ENCODE measurements around the gene MTHFD1L. TPM values are rescaled to one million over a fixed set of nuclear protein-coding genes. Genes with fewer than 3 reads are reported as not detected.

The MTHFD1L gene
- total RNA-seq, 5 donors from 2014 or later (not counting 1 experiment from before 2014, with no cell fraction given) = 9.3 to 34.2 (median 26.7) TPM

DNA sequence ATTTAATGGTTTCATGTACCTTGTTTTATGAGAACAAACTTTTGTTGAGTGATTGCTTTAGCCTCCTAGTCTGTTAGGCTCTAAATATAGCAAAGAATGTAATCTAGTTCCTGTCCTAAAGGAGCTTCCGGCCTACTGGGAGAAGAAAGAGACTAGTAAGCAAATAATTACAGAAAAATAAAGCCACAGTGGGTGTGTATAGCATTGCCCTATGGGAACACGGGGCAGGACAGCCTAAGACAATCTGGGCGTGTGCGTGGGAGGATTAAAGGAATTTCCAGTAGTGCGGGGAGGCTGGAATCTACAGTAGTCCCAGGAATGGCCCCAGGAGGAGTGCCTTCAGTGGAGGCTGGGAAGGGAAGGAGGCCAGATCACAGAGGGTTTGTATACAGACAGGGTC is 276.2 kb downstream of the MTHFD1L start:
- no peaks in the 10 kb centered on the region for H3K9me3 ChIP-seq
- ChIA-PET CTCF (no interaction called here), POLR2A (no interaction called here)
- Mint-ChIP-seq H3K9me3 (peaks cover 0 to 2% (median 0%) of the 10 kb centered on the region in 3 donors), H3K4me1 (no peaks in the 10 kb centered on the region), H3K27ac (no peak overlapping the region), H3K27me3 (peaks cover 3 to 7% of the 10 kb centered on the region in 2 donors), H3K4me3 (no peak overlapping the region), H3K36me3 (no peaks in the 10 kb centered on the region)
- DNase-seq = no peak
- 51% methylated on average over 2 of the region's 5 CpGs for WGBS (ENCODE audit: insufficient coverage)
- H3K4me1 ChIP-seq (ENCODE audit: control insufficient read depth in 1 of 2, extremely low read depth in 1 of 2, insufficient read depth in 2 of 2, low read length in 2 of 2) = no peaks in the 10 kb centered on the region
- ATAC-seq (replicated peaks in 1 of 4) = no peak
- no peaks in the 10 kb centered on the region for H3K36me3 ChIP-seq (ENCODE audit: control insufficient read depth in 2 of 2, extremely low read depth in 1 of 2, insufficient read depth in 1 of 2, low read length in 1 of 2)
- H3K27me3 ChIP-seq (replicated peaks in 1 of 2; ENCODE audit: control insufficient read depth in 2 of 2, extremely low read depth in 1 of 2, insufficient read depth in 2 of 2, low read length in 1 of 2) = peaks cover 0 to 9% of the 10 kb centered on the region in 2 experiments
- no peak overlapping the region for H3K4me3 ChIP-seq (ENCODE audit: control insufficient read depth in 1 of 2, extremely low read depth in 1 of 2, low read length in 1 of 2)
- H3K27ac ChIP-seq (ENCODE audit: low read length) = no peak overlapping the region

DNA sequence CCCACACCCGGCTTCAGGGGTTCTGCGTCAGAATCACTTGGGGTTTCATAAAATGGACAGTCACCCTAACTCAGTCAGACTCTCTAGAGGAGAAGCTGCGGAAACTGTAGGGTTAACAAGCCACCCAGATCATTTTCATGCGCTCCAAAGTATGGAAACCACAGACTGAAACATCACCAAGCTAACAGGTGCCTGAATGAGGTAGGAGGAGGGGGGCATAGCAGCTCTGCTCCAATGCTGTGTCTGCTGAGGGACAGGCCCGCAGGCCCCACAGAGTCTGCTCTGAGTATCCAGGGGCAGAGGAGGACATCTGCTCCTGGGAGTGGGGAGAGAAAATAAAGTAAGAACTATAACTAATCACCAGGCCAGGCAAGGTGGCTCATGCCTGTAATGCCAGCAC is 277.2 kb downstream of the MTHFD1L start:
- Histone ChIP-seq H3K27ac (ENCODE audit: low read length) (no peak overlapping the region), H3K4me1 (ENCODE audit: control insufficient read depth in 1 of 2, extremely low read depth in 1 of 2, insufficient read depth in 2 of 2, low read length in 2 of 2) (no peaks in the 10 kb centered on the region), H3K9me3 (no peaks in the 10 kb centered on the region), H3K36me3 (ENCODE audit: control insufficient read depth in 2 of 2, extremely low read depth in 1 of 2, insufficient read depth in 1 of 2, low read length in 1 of 2) (no peaks in the 10 kb centered on the region), H3K4me3 (ENCODE audit: control insufficient read depth in 1 of 2, extremely low read depth in 1 of 2, low read length in 1 of 2) (no peak overlapping the region), H3K27me3 (replicated peaks in 1 of 2; ENCODE audit: control insufficient read depth in 2 of 2, extremely low read depth in 1 of 2, insufficient read depth in 2 of 2, low read length in 1 of 2) (peaks cover 0 to 12% of the 10 kb centered on the region in 2 experiments)
- H3K4me3 Mint-ChIP-seq = no peak overlapping the region
- ChIA-PET POLR2A (no interaction called here), CTCF (no interaction called here)
- no peak for ATAC-seq (replicated peaks in 1 of 4)
- DNase-seq = no peak
- H3K9me3 Mint-ChIP-seq = peaks cover 0 to 4% (median 0%) of the 10 kb centered on the region in 3 donors
- no peaks in the 10 kb centered on the region for H3K36me3 Mint-ChIP-seq
- no peaks in the 10 kb centered on the region for H3K4me1 Mint-ChIP-seq
- peaks cover 3 to 10% of the 10 kb centered on the region in 2 donors for H3K27me3 Mint-ChIP-seq
- 60% methylated on average over 1 of the region's 5 CpGs for WGBS (ENCODE audit: insufficient coverage)
- no peak overlapping the region for H3K27ac Mint-ChIP-seq

DNA sequence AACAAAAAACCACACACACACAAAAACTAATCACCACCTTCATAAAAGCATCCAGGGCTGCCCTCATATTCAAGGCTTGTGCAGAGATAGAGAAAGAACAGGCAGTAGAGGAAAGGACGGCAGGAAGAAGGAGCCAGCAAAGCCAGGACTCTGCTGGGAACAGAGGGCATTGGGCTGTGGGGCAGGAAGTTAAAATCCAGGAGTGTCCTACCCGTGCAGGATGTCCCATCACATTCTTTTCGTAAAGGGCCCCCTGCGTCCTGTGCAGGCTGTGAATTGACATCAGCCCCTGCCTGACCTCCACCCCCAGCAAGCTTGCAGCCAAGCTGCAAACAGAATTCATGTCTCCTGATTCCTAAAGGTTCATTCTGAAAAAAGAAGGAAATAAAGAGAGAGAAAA is 277.8 kb downstream of the MTHFD1L start:
- H3K36me3 Mint-ChIP-seq = no peaks in the 10 kb centered on the region
- Histone ChIP-seq H3K4me1 (ENCODE audit: control insufficient read depth in 1 of 2, extremely low read depth in 1 of 2, insufficient read depth in 2 of 2, low read length in 2 of 2) (no peaks in the 10 kb centered on the region), H3K27me3 (replicated peaks in 1 of 2; ENCODE audit: control insufficient read depth in 2 of 2, extremely low read depth in 1 of 2, insufficient read depth in 2 of 2, low read length in 1 of 2) (peaks cover 0 to 12% of the 10 kb centered on the region in 2 experiments), H3K9me3 (no peaks in the 10 kb centered on the region), H3K4me3 (ENCODE audit: control insufficient read depth in 1 of 2, extremely low read depth in 1 of 2, low read length in 1 of 2) (no peak overlapping the region), H3K27ac (ENCODE audit: low read length) (no peak overlapping the region), H3K36me3 (ENCODE audit: control insufficient read depth in 2 of 2, extremely low read depth in 1 of 2, insufficient read depth in 1 of 2, low read length in 1 of 2) (no peaks in the 10 kb centered on the region)
- no peak overlapping the region for H3K27ac Mint-ChIP-seq
- ATAC-seq (replicated peaks in 1 of 4) (no peak), DNase-seq (no peak)
- POLR2A ChIA-PET = no interaction called here
- CTCF ChIA-PET = no interaction called here
- peaks cover 3 to 13% of the 10 kb centered on the region in 2 donors for H3K27me3 Mint-ChIP-seq
- no peaks in the 10 kb centered on the region for H3K4me1 Mint-ChIP-seq
- no peak overlapping the region for H3K4me3 Mint-ChIP-seq
- WGBS (ENCODE audit: insufficient coverage) = no CpG with 5 or more reads among the region's 4 CpGs
- H3K9me3 Mint-ChIP-seq = peaks cover 0 to 4% (median 0%) of the 10 kb centered on the region in 3 donors

DNA sequence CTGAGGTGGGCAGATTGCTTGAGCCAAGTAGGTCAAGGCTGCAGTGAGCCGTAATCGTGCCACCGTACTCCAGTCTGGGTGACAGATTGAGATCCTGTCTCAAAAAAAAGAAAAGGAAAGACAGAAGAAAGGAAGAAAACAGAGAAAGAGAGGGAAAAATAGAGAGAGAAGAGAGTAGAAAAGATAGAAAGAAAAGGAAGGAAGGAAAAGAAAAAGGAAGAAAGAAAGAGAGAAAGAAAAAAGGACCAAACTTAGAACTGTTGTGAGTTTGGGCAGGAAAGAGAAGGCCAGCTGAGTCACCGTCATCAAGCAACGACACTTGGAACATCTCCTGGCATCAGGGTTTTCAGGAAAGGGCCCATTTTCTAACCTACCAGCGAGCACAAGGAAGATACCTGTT is 278.3 kb downstream of the MTHFD1L start:
- Mint-ChIP-seq H3K4me1 (no peaks in the 10 kb centered on the region), H3K36me3 (no peaks in the 10 kb centered on the region), H3K4me3 (no peak overlapping the region), H3K27me3 (peaks cover 3 to 13% of the 10 kb centered on the region in 2 donors), H3K27ac (no peak overlapping the region), H3K9me3 (peaks cover 0 to 4% (median 0%) of the 10 kb centered on the region in 3 donors)
- DNase-seq = no peak
- ChIA-PET CTCF (no interaction called here), POLR2A (no interaction called here)
- Histone ChIP-seq H3K27me3 (replicated peaks in 1 of 2; ENCODE audit: control insufficient read depth in 2 of 2, extremely low read depth in 1 of 2, insufficient read depth in 2 of 2, low read length in 1 of 2) (peaks cover 0 to 12% of the 10 kb centered on the region in 2 experiments), H3K36me3 (ENCODE audit: control insufficient read depth in 2 of 2, extremely low read depth in 1 of 2, insufficient read depth in 1 of 2, low read length in 1 of 2) (no peaks in the 10 kb centered on the region), H3K27ac (ENCODE audit: low read length) (no peak overlapping the region), H3K4me3 (ENCODE audit: control insufficient read depth in 1 of 2, extremely low read depth in 1 of 2, low read length in 1 of 2) (no peak overlapping the region), H3K9me3 (no peaks in the 10 kb centered on the region), H3K4me1 (ENCODE audit: control insufficient read depth in 1 of 2, extremely low read depth in 1 of 2, insufficient read depth in 2 of 2, low read length in 2 of 2) (no peaks in the 10 kb centered on the region)
- 77% methylated on average over 6 of the region's 6 CpGs for WGBS (ENCODE audit: insufficient coverage)
- no peak for ATAC-seq (replicated peaks in 1 of 4)

DNA sequence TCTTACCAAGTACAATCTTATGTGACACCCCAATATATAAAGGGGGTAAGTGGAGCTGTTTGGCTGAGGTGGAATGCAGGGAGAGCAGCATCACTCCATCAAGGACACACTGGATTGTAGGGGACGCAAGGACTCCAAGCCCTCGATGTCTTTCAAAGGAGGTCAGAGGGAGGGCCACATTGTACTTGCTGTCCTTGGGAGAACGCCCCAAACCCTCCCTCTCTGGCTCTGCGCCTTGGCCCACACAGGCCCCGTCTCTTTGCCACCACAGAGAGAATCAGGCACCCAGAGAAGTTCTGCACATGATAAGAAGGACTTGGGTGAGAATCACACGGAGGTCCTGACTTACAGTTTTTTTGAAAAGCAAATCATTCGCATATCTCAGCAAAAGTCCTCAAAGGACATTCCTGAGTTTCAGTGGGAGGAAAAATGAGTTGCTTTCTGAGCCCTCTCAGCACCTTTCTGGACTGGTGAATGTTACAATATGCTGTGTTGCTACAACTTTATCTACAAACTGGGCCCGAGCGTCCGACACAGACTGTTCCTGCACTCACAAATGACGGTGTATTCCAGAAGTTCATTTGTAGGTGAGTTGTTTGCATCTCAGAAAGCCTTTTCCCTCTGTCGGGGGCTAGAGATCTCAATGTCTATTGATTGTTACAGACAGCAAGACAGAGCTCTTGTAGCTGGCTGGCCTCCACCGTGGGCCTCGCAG is 281.8 kb downstream of the MTHFD1L start:
- Mint-ChIP-seq H3K27me3 (peaks cover 4 to 13% of the 10 kb centered on the region in 2 donors), H3K4me1 (no peaks in the 10 kb centered on the region), H3K36me3 (no peaks in the 10 kb centered on the region), H3K4me3 (no peak overlapping the region), H3K9me3 (peaks cover 0 to 4% (median 0%) of the 10 kb centered on the region in 3 donors), H3K27ac (no peak overlapping the region)
- Histone ChIP-seq H3K4me1 (ENCODE audit: control insufficient read depth in 1 of 2, extremely low read depth in 1 of 2, insufficient read depth in 2 of 2, low read length in 2 of 2) (no peaks in the 10 kb centered on the region), H3K27ac (ENCODE audit: low read length) (no peak overlapping the region), H3K4me3 (ENCODE audit: control insufficient read depth in 1 of 2, extremely low read depth in 1 of 2, low read length in 1 of 2) (no peak overlapping the region), H3K27me3 (replicated peaks in 1 of 2; ENCODE audit: control insufficient read depth in 2 of 2, extremely low read depth in 1 of 2, insufficient read depth in 2 of 2, low read length in 1 of 2) (peaks cover 0 to 6% of the 10 kb centered on the region in 2 experiments), H3K36me3 (ENCODE audit: control insufficient read depth in 2 of 2, extremely low read depth in 1 of 2, insufficient read depth in 1 of 2, low read length in 1 of 2) (no peaks in the 10 kb centered on the region), H3K9me3 (no peaks in the 10 kb centered on the region)
- CTCF ChIA-PET = no interaction called here
- POLR2A ChIA-PET = no interaction called here
- ATAC-seq (replicated peaks in 1 of 4) = no peak
- no peak for DNase-seq
- 88% methylated on average over 5 of the region's 14 CpGs for WGBS (ENCODE audit: insufficient coverage)

DNA sequence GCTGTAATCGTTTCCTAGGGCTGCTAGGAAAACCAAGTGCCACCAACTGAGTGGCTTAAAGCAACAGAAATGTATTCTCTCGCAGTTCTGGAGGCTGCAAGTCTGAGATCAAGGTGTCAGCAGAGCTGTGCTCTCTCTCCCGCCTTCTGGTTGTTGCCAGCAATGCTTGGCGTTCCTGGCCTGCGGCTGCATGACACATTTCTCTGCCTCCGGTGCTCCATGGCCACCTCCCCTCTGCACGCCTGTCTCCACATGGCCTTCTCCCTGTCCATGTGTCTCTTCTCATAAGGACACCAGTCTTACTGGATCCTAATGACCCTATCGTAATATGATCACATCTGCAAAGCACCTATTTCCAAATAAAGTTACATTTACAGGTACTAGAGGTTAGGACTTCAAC is 282.6 kb downstream of the MTHFD1L start:
- Histone ChIP-seq H3K9me3 (no peaks in the 10 kb centered on the region), H3K27me3 (replicated peaks in 1 of 2; ENCODE audit: control insufficient read depth in 2 of 2, extremely low read depth in 1 of 2, insufficient read depth in 2 of 2, low read length in 1 of 2) (peaks cover 0 to 9% of the 10 kb centered on the region in 2 experiments), H3K27ac (ENCODE audit: low read length) (no peak overlapping the region), H3K36me3 (ENCODE audit: control insufficient read depth in 2 of 2, extremely low read depth in 1 of 2, insufficient read depth in 1 of 2, low read length in 1 of 2) (no peaks in the 10 kb centered on the region), H3K4me1 (ENCODE audit: control insufficient read depth in 1 of 2, extremely low read depth in 1 of 2, insufficient read depth in 2 of 2, low read length in 2 of 2) (no peaks in the 10 kb centered on the region), H3K4me3 (ENCODE audit: control insufficient read depth in 1 of 2, extremely low read depth in 1 of 2, low read length in 1 of 2) (no peak overlapping the region)
- no peak for DNase-seq
- ATAC-seq (replicated peaks in 1 of 4) = no peak
- Mint-ChIP-seq H3K4me1 (no peaks in the 10 kb centered on the region), H3K4me3 (no peak overlapping the region), H3K27ac (no peak overlapping the region), H3K27me3 (peaks cover 4 to 18% of the 10 kb centered on the region in 2 donors), H3K9me3 (peaks cover 0 to 4% (median 0%) of the 10 kb centered on the region in 3 donors), H3K36me3 (no peaks in the 10 kb centered on the region)
- POLR2A ChIA-PET = interaction anchor here in 1 of 2 donors (0.6 kb wide), 1 partner anchor 1068 kb away, joined by 4 read pairs; no protein-coding TSS in a partner anchor
- WGBS (ENCODE audit: insufficient coverage) = 81% methylated on average over 7 of the region's 8 CpGs
- CTCF ChIA-PET = no interaction called here
